ENCODE data around the gene KLF8. TPM values are rescaled to one million over a fixed set of nuclear protein-coding genes. Genes with fewer than 3 reads are reported as not detected.

KLF8 gene
- total and polyA plus RNA-seq, 12 donors = 2.5 to 6.6 (median 3.9) TPM

- intact Hi-C loops (cut with DNase I) = loop anchor here in 1 of 2 donors (10.0 kb wide), 1 partner anchor 515 kb away; no protein-coding TSS in a partner anchor
- Histone ChIP-seq H3K27ac (no peak overlapping the region), H3K36me3 (replicated peaks in 1 of 2) (no peaks in the 10 kb centered on the region), H3K27me3 (no peaks in the 10 kb centered on the region), H3K4me3 (no peak overlapping the region), H3K9me3 (replicated peaks in 1 of 3) (no peaks in the 10 kb centered on the region), H3K4me1 (replicated peaks in 1 of 2) (no peaks in the 10 kb centered on the region)
- DNase-seq = no peak
- WGBS, 4 donors = 41 to 64% (median 52%) methylated on average over 4 of the region's 4 CpGs
- peak in 2 of 6 experiments; percentile 11 to 31 for TF ChIP-seq CTCF (IDR thresholded peaks at IDR 0.05)
- TF ChIP-seq POLR2A (IDR thresholded peaks at IDR 0.05) = no peak
Observed at GRCh38 chrX:56219700-56220099, 12.5 kb upstream of the KLF8 start.

GRCh38 chrX:56221101-56221500 lies 11.1 kb upstream of the KLF8 start:
- Histone ChIP-seq H3K4me1 (replicated peaks in 1 of 2) (no peaks in the 10 kb centered on the region), H3K36me3 (replicated peaks in 1 of 2) (no peaks in the 10 kb centered on the region), H3K27me3 (no peaks in the 10 kb centered on the region), H3K4me3 (no peak overlapping the region), H3K9me3 (replicated peaks in 1 of 3) (no peaks in the 10 kb centered on the region), H3K27ac (no peak overlapping the region)
- peak in 5 of 7 donors; percentile 35 to 60 (median 42) for DNase-seq
- no peak for TF ChIP-seq POLR2A (IDR thresholded peaks at IDR 0.05)
- TF ChIP-seq CTCF (IDR thresholded peaks at IDR 0.05) = no peak
- whole genome bisulfite sequencing, 4 donors = 13 to 74% (median 60%) methylated on average over 2 to 5 of the region's 5 CpGs
- intact Hi-C loops (cut with DNase I) = loop anchor here in 1 of 2 donors (10.0 kb wide), 1 partner anchor 514 kb away; no protein-coding TSS in a partner anchor

- H3K27me3 ChIP-seq = no peaks in the 10 kb centered on the region
- no peak overlapping the region for H3K4me3 ChIP-seq
- TF ChIP-seq CTCF (IDR thresholded peaks at IDR 0.05) (no peak), POLR2A (IDR thresholded peaks at IDR 0.05) (no peak)
- no peak overlapping the region for H3K27ac ChIP-seq
- H3K4me1 ChIP-seq (replicated peaks in 1 of 2) = no peaks in the 10 kb centered on the region
- no peaks in the 10 kb centered on the region for H3K9me3 ChIP-seq (replicated peaks in 1 of 3)
- H3K36me3 ChIP-seq (replicated peaks in 1 of 2) = no peaks in the 10 kb centered on the region
- no peak for DNase-seq
- WGBS, 4 donors = 94 to 100% (median 97%) methylated on average over 1 to 28 of the region's 28 CpGs; no CpG with 5 or more reads in 1 of the 4 donors
- intact Hi-C loops (cut with DNase I) = loop anchor here in 1 of 2 donors (10.0 kb wide), 1 partner anchor 512 kb away; no protein-coding TSS in a partner anchor
Observed at GRCh38 chrX:56222473-56223000, 9.6 kb upstream of the KLF8 start.

GRCh38 chrX:56226980-56227379 lies 5.2 kb upstream of the KLF8 start:
- Histone ChIP-seq H3K27ac (no peak overlapping the region), H3K27me3 (peaks cover 9% of the 10 kb centered on the region), H3K4me3 (no peak overlapping the region), H3K36me3 (replicated peaks in 1 of 2) (no peaks in the 10 kb centered on the region), H3K9me3 (replicated peaks in 1 of 3) (no peaks in the 10 kb centered on the region), H3K4me1 (replicated peaks in 1 of 2) (no peaks in the 10 kb centered on the region)
- WGBS, 4 donors = 48 to 93% (median 63%) methylated on average over 1 of the region's 1 CpG
- intact Hi-C loops (cut with DNase I) = loop anchor here in 1 of 2 donors (10.0 kb wide), 1 partner anchor 508 kb away; no protein-coding TSS in a partner anchor
- TF ChIP-seq CTCF (IDR thresholded peaks at IDR 0.05) (no peak), POLR2A (IDR thresholded peaks at IDR 0.05) (no peak)
- no peak for DNase-seq
